ENCODE measurements around the gene CSRNP3.
"Not testable (repeated sequence)": the region's sequence is repeated elsewhere in the genome, so short reads cannot be mapped to it uniquely, and the experiment has no call there.

The CSRNP3 gene

DNA sequence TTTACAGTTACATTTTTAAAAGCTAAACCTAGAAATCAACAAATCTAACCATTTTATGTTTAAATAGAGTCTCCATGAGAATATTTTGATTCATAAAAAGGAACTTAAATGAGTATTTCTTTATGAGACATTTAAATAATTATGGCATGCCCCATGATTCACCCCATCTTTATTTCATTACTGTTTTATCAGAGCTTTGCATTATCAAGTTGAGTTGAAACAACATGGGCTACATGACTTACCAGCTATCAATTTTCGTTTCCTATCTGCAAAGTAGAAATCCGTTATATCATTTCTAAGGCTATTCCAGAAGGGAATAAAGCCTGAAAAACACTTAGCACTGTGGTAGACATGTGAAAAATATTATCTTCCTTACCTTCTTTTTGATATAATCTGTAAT, 163.1 kb downstream of the CSRNP3 start:
- no peak for DNase-seq (ENCODE audit: low read depth in 1 of 2, low spot score in 1 of 2)

DNA sequence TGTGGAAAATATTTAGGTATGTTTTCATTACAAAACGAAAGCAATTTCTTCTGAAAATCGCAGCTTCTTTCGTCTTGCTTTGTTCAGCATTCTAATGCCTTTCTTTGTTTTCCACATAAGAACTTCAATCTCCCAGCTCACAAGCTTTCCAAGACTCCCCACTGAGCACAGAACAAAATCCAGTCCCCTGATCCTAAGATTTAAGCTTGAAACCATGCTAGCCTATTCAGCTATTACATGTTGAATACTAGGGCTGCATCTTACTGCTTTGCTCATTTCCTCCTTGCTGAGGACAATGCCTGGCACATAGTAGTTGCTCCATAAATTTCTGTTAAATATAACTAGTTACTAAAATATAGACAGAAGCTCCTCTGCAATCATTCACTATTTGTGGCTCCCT, 163.9 kb downstream of the CSRNP3 start:
- no peak for DNase-seq (ENCODE audit: low read depth in 1 of 2, low spot score in 1 of 2)

DNA sequence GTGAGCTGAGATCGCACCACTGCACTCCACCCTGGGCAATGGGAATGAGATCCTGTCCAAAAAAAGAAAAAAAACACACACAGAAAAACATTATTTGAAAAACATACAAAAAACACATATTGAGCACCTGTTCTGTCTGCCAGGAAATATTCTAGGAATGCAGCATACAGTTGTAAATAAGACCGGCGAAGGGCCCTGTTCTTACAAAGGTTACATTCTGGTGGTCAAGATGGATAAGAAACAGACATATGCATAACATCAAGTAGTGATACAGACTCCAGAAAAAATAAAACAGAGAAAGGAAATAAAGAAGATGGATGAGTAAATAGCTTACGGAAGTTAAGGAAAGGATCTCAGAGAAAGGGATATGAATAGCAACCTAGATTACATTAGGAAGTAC, 164.8 kb downstream of the CSRNP3 start:
- DNase-seq (ENCODE audit: low read depth in 1 of 2, low spot score in 1 of 2): no peak

DNA sequence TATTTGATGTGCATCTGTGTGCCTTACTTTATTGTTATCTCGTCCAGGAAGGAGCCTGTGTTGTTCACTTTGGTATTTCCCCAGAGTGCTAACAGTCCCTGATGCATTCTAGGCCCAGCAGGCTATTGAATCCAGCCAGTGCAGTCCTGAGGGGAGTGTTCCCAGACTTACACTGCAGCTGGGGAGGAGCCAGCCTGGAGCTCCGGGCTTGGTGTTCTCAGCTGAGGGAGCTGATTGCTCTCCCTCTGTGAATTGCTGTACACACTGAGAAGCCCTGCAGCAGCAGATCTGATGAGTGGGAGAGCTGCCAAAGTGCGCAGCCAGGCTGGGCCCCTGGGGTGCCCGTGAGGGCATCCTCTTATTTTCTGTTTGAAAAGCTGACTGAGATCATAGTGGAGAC, 165.4 kb downstream of the CSRNP3 start:
- no peak for DNase-seq (ENCODE audit: low read depth in 1 of 2, low spot score in 1 of 2)

DNA sequence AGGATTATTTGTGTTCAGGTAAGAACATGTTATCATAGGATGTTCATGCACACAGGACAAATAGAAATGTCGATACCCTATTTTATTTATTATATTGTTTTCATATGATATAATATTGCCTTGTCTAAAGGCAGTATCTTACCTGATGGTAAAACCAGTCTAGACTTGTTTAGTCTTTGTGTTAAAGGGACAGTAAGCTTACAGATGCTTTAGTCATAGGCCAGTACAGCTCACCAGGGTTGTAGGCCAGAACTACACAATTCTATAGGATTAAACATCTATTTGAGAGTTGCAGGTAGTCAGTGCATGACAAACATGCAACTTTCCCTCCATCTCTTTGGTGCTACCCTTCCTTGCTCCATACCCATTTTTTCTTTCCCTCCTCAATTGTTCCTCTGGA, 166.0 kb downstream of the CSRNP3 start:
- no peak for DNase-seq (ENCODE audit: low read depth in 1 of 2, low spot score in 1 of 2)

DNA sequence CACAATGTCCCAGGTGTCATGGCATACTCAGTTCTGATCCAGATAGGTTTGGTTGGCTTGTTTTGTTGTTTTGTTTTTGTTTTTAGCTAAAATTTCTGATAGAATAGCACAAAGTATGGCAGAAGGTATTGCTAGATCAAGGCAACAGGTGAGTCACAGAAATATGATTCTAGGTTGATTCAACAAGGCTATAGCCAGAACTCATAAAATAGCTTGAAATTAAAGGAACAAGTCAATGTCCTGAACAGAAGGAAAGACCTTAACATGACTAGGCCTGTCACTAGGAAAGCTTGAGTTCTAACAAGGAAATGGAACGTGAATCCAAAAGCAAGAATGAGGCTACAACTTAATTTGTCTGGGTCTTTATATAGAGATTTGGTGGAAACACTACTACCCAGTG, 167.5 kb downstream of the CSRNP3 start:
- no peak for DNase-seq (ENCODE audit: low read depth in 1 of 2, low spot score in 1 of 2)

DNA sequence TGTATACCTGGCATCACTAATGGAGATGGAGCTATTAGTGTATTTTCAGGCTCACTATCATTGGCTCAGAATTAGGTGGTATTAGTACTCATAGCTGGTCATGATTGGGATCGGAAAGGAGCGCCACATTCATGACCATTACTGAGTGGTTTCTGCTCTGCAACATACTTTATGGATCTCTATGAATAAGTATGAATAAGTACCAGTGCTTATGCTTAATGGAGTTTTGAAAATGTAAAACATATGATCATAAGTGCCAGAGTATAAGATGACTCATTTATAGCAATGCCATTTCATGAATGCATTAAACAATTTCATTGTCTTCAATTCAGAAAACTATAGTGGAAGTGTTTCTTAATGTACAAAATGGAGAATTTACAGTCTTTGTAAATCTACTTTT, 167.9 kb downstream of the CSRNP3 start:
- no peak for DNase-seq (ENCODE audit: low read depth in 1 of 2, low spot score in 1 of 2)

DNA sequence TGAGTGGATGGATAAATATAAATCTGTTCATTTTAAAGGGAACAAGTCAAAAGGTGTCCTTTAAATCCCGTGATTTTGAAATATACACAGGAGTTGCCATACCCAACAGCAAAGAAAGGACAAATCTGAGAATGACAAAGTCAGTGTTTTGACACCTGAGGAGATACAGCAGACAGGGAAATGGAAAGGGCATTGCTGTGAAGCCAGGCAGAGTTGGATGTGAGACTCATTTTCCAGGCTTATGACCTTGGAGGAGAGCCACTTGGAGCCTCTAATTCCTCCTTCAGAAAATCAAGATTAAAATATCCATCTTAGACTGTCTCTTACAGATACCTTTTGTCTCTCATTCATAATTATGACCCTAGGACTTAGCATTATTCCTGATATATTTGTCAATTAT, 170.0 kb downstream of the CSRNP3 start:
- DNase-seq (ENCODE audit: low read depth in 1 of 2, low spot score in 1 of 2): no peak

DNA sequence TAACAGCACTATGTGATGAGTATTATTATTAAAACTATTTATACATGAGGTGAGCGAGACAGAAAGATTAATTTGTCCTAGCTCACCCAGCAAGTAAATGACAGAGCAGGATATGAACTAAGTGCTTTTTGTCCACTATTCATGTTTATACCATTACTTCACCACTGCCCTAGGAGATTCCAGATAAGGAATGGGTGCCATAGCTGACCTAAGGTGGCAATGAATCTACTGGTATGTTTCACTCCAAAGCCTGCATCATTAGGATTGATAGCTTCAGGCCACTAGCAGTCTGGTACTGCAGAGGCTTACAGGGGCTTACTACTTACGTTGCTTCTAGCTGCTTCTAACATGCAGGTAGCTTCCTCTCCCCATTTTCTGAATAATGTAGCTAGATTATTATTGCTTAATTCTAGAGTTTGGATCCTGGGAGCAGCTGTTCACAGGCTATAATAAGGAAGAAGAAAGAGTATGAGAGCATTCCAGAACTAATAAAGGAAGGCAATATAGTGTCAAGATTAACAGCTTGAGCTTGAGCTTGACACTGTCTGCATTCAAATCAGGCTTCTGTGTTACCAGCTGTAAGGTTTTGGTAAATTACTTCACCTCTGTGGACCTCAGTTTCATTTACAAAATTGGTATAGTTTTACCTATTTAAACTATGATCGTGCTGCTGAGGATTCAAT, 170.9 kb downstream of the CSRNP3 start:
- DNase-seq (ENCODE audit: low read depth in 1 of 2, low spot score in 1 of 2): no peak

DNA sequence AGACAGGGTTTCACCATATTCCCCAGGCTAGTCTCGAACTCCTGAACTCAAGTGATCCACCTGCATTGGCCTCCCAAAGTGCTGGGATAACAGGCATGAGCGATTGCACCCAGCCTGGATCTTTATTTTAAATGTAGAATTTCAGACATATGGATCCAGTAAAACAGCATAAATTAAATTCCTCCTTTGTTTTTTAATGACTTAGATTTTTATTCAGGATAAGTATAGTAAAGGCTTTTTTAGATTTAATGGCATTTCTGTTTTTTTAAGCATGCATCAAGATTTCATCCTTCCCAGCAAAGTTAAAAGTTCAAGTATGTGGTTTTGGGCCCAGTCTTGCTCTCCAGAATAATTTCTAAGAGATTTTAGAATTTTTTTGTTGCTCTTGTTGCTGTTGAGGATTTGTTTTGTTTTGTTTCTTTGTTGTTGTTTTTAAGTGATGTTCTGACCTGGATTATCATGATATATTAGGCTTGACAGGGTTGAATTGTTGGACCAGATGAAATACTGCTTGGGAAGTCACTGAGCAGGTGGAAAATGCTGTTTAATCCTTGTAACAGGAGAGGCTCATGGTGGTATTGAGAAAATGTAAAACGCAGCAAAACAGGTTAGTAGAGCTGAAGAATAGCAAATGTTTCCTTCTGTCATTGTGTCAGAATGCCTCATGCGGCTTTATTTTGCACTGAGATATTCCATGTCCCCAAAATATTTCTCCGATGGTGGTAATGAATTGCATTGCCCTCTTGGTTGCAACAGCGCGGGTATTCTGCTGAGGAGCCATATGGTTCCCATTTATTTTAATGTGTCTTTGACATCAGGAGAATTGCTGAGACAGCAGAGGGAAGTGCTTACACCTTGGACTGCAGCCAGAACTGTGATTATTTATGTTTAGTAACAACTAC, 176.7 kb downstream of the CSRNP3 start:
- DNase-seq (ENCODE audit: low read depth in 1 of 2, low spot score in 1 of 2): no peak

DNA sequence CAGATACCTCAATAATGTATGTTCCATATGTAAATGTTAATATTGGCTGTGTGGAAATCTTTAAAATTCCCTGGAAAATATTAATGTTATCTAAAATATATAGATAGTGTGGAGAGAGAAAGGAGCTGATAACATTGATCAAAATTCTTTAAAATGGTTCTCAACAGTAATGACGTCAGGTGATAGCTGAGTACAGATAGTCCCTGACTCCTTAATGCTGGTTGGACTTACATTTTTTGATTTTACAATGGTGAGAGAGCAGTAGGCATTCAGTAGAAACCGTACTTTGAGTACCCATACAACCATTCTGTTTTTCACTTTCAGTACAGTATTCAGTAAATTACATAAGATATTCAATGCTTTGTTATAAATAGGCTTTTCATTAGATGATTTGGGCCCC, 177.9 kb downstream of the CSRNP3 start:
- DNase-seq (ENCODE audit: low read depth in 1 of 2, low spot score in 1 of 2): no peak

DNA sequence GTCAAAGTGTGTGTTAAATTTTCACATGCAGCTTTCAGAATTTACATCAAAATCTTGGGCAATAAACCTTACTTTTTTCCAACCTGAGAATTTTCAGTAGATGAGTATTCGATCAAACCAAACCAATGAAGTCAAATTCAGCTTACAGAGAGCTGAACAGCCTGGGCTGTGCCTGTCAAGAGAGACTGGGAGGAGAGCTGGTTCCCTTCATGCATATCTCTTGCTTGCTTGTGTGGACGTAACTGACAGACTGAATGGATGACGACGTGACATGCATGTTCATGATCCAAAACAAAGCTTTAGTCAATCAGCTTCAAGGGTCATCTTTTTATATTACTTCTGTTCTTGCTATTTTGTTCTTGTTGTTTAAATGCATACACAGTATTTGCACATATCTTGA, 179.3 kb downstream of the CSRNP3 start:
- no peak for DNase-seq (ENCODE audit: low read depth in 1 of 2, low spot score in 1 of 2)

DNA sequence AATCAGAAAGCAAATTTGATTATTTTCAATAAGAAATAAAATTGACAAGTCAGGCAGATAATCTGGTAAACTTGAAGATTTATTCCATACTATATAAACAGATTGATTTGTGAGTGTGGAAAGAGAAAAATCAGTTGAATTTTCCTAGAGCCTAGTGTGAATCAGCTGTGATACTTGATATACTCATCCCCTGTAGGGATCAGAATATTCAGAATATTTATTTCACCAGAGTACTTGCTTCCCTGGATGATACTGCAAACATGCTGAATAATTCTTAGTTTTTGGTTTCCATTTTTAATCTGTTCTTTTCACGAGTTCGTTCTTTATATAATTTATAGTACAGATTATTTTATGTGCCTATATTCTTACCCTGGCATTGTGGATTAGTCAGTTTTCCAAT, 181.7 kb downstream of the CSRNP3 start:
- no peak for DNase-seq (ENCODE audit: low read depth in 1 of 2, low spot score in 1 of 2)

DNA sequence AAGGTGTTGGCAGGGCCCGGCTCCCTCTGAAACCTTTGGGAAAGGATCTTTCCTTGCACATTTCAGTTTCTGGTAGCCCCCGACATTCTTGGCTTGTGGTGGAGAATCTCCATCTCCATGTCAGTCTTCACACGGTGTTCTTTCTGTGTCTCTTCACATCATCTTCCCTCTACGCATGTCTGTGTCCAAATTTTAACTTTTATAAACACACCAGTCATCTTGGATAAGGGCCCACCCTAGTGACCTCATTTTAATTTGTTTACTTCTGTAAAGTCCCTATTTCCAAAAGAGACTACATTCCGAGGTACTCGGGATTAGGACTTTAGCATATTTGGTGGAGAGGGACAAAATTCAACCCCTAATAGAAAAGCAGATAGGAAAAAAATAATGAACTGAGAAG, 186.2 kb downstream of the CSRNP3 start:
- DNase-seq (ENCODE audit: low read depth in 1 of 2, low spot score in 1 of 2): no peak

DNA sequence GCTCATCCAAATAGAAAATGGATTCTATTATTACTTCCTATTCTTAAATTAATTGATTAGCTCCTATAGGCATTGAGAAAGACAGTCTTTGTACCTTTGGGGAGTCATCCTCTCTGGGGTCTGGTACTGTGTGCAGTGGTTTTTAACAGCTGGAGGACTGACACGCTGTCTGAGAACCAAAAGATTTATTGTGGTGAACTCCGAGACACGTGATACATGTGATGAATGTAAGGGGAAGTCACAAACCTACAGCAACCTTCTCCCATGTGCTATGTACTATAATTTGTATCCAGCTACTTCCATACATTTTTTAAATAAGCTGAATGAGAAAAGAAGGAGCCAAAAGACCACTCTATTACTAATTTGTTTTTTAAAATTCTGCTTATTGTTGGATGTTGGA, 190.9 kb downstream of the CSRNP3 start:
- no peak for DNase-seq (ENCODE audit: low read depth in 1 of 2, low spot score in 1 of 2)

DNA sequence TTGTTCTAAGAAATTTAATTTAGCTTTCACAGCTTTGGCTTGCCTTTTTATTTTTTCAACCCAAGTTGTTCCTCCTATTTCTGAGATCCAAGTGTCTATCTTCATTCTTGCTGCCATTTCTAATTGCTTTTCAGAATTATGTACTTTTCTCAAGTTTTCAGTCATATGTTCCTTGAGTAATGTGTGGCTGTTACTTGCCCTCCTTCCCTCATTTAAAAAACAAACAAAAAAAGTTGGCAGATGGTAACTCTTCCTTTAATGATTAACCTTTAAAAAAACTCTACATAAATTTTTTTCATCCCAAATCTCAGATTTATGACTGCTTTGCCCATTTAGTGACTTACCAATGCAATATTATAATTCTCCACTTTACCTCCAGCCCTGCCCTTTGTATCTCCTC, 193.2 kb downstream of the CSRNP3 start:
- no peak for DNase-seq (ENCODE audit: low read depth in 1 of 2, low spot score in 1 of 2)

DNA sequence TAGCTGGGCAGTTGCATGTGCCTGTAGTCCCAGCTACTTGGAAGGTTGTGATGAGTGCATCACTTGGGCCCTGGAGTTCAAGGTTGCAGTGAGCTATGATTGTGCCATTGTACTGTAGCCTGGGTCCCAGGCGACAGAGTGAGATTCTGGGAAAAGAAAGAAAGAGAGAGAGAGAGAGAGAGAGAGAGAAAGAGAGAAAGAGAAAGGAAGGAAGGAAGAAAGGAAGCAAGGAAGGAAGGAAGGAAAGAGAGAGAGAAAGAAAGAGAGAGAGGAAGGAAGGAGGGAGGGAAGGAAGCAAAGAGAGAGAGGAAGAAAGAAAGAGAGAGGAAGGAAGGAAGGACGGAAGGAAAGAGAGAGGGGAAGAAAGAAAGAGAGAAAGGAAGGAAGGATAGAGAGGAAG, 196.1 kb downstream of the CSRNP3 start:
- no peak for DNase-seq (ENCODE audit: low read depth in 1 of 2, low spot score in 1 of 2)

DNA sequence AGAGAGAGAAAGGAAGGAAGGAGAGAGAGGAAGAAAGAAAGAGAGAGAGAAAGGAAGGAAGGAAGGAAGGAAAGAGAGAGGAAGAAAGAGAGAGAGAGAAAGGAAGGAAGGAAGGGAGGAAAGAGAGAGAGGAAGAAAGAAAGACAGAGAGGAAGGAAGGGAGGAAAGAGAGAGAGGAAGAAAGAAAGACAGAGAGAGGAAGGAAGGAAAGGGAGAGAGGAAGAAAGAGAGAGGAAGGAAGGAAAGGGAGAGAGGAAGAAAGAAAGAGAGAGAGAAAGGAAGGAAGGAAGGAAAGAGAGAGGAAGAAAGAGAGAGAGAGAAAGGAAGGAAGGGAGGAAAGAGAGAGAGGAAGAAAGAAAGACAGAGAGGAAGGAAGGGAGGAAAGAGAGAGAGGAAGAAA, 196.6 kb downstream of the CSRNP3 start:
- DNase-seq (ENCODE audit: low read depth in 1 of 2, low spot score in 1 of 2): not testable (repeated sequence)

DNA sequence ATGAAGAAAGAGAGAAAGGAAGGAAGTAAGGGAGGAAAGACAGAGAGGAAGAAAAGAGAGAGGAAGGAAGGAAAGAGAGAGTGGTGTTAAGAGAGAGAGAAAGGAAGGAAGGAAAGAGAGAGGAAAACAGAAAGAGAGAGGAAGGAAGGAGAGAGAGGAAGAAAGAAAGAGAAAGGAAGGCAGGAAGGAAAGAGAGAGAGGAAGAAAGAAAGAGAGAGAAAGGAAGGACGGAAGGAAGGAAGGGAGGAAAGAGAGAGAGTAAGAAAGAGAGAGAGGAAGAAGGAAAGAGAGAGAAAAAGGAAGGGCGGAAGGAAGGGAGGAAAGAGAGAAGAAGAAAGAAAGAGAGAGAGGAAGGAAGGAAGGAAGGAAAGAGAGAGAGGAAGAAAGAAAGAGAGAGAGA, 197.1 kb downstream of the CSRNP3 start:
- DNase-seq (ENCODE audit: low read depth in 1 of 2, low spot score in 1 of 2): no peak

DNA sequence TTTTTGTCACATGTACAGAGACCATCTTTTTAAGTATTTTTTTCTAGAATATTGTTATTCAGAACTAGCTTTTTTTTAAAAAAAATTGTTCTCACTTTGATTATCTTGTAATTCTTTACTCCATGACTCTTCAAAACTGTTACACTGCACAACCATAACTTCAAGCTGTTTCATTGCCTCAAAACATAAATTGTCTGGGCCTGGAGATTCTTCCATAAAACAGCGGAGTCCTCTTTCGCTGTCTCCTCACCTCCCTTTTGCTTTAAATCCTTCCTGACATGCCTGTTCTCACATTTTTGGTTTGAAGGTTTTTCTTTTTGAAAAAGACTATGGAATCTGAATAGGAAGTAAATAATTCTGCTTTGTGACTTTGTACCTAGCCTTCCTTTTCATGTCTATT, 197.9 kb downstream of the CSRNP3 start:
- DNase-seq (ENCODE audit: low read depth in 1 of 2, low spot score in 1 of 2): no peak

DNA sequence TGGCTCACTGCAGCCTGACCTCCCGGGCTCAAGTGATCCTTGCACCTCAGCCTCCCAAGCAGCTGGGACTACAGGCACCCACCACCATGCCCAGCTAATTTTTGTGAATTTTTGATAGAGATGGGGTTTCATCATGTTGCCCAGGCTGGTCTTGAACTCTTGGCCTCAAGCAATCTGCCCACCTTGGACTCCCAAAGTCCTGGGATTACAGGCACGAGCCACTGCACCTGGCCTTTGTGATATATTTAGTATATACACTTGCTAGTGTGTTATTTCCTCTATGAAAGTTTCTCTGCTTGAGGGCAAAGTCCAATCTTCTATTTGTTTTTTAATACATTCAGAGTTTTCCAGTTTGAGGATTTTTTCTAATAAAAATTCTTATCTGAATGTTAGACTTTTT, 205.3 kb downstream of the CSRNP3 start:
- DNase-seq (ENCODE audit: low read depth in 1 of 2, low spot score in 1 of 2): no peak

DNA sequence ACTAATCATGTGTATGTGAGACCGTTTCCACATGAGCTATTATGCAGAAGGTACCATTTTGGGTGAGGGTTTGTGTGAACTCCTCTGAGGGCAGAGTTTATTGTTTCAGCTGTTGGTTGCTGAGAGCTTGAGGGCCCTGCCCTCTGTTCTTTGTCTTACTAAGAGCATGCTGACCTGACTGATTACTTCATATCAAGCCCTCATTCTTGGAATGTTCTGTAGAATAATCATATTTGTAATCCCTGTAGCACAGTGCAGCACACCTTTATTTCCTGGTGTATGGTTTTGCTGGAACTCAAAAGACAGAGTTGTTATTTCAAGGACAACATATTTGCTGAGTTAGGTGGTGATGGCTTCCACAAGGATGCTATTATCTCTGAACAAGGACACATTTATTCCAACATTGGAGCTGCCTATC, 206.1 kb downstream of the CSRNP3 start:
- DNase-seq (ENCODE audit: low read depth in 1 of 2, low spot score in 1 of 2): no peak

DNA sequence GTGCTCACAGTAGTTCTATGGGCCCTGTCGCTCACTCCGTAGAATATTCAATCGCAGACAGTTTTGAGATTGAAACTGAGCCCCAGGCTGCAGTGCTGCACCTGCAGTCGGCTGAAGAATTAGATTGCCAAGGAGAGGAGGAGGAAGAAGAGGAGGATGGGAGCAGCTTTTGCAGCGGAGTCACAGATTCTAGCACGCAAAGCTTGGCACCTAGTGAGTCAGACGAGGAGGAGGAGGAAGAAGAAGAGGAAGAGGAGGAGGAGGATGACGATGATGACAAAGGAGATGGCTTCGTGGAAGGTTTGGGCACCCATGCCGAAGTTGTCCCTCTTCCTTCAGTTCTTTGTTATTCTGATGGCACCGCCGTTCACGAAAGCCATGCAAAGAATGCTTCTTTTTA, 209.4 kb downstream of the CSRNP3 start:
- DNase-seq (ENCODE audit: low read depth in 1 of 2, low spot score in 1 of 2): no peak
